ENCODE measurements around the gene DUSP8.
"Not testable (repeated sequence)": the region's sequence is repeated elsewhere in the genome, so short reads cannot be mapped to it uniquely, and the experiment has no call there.

The DUSP8 gene

DNA sequence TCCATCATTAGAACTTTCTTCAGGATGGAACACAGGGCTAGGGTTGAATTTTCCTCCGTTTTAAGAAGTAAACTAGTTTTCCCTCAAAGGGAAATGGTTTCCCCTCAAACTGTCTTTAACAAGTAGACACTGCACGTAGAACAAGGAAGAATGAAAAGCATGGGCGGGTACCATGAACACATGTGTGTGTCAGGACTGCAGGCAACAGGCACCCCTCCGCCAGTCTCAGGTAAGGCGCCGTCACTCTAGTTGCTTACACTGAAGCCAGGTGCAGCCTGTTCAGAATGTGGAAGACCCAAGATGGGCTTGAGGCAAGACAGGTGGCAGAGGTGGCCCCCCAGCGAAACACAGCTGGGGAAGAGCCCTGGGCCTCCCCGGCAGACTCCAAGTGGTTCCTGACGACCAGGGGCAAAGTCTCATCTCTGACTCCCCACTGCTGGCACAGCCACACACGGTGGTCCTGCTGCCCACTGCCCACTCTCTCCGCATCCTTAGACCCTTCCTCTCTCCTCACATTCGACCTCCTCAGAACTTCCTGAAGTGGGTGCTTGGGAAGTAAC, 60.1 kb downstream of the DUSP8 start:
- DNase-seq: no peak

DNA sequence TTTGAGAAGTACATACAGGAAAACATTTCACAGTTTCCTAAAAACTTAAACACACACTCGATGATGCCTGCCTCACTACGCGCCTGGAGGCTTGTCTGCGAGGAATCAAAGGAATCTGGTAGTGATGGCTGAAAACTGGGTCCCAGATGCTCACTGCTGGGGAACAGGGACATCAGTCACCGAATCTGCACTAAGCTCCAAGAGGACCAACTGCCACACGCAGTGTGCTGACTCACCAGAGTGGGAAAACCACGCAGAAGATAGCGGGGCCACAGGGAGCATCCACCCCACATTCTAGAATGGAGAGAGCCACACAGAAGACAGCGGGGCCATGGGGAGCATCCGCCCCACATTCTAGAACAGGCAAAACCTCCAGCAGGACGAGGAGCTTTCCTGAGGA, 61.1 kb downstream of the DUSP8 start:
- DNase-seq: no peak

GRCh38 chr11:1510351-1510750, 61.7 kb downstream of the DUSP8 start:
- DNase-seq: not testable (repeated sequence)

DNA sequence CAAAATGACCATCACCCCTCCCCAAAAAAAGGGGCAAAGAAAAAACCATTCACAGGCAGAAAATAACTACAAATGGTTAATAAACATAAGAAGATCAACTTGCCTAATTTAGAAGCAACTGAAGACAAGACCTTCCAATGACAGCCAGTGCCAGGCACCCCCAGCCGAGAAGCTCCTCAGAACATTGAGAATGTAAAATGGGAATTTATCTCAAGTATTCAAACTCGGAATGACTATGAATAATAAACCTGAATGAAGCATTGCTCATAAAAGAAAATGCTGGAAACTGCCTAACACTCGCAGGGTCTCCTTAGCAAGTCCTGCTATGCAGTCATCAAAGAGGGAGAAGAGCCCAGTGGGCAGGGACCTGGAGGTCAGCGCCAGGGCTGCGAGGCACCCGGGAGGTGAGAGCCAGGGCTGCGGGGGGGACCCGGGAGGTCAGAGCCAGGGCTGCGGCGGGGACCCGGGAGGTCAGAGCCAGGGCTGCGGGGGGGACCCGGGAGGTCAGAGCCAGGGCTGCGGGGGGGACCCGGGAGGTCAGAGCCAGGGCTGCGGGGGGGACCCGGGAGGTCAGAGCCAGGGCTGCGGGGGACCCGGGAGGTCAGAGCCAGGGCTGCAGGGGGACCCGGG, 62.3 kb downstream of the DUSP8 start:
- DNase-seq: no peak

GRCh38 chr11:1508986-1509385, 63.1 kb downstream of the DUSP8 start:
- DNase-seq: no peak

DNA sequence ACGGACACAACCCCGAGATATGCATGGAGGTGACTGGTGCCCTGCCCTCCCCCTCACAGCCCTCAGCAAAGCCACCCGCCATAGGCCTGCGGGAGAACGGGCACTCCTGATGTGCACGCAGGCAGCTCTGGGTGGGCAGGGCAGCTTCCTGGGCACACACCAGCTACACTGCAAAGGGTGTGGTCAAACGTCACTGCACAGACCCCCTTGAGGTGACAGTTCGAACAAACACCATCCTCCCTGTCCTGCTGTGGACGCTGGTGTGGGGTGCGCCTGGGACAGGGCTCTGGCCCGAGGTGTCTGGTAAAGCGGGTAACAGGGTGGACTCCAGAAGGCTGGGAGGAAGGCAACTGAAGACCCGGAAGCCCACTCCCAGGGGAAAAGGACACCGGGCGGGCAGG, 63.6 kb downstream of the DUSP8 start:
- no peak for DNase-seq

DNA sequence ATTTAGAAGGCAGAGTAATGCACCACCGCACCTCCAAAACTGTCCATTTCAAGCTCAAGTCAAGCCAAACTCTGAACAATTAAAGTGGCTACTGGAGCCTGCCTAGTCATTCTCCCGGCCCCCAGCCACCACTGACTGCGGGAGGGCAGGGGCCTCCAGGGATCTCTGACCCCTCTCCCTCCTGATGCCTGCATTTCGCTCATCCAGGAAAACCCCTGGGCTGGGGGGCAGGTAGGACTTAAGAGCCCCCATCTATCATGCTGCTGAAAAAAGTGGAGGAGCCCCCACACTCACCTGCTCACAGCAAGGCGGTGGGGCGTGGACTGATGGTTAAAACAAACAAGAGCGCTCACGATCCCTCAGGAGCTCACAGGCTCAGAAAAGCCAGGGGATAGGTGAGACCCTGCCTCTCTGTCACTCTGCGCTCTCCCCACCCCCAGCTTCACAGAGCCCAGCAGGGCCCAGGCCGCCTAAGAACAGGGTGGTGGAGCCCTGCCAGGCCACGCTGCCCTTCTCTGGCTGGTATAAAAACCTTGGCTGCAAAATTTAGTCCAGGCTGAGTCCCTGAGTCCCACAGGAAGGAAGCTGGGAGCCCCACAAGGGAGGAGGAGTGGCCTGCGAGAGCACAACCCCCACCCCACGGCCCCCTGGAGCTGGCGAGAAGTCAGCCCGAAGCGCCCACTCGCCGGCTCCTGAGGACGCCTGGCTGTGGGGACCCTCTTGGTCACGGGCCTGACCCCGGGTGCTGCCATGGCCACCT, 64.5 kb downstream of the DUSP8 start:
- DNase-seq: no peak

- no peak for DNase-seq
Observed at GRCh38 chr11:1506981-1507380, 65.1 kb downstream of the DUSP8 start.

GRCh38 chr11:1505480-1505879, 66.6 kb downstream of the DUSP8 start:
- no peak for DNase-seq

GRCh38 chr11:1504581-1505290, 67.3 kb downstream of the DUSP8 start:
- no peak for DNase-seq

DNA sequence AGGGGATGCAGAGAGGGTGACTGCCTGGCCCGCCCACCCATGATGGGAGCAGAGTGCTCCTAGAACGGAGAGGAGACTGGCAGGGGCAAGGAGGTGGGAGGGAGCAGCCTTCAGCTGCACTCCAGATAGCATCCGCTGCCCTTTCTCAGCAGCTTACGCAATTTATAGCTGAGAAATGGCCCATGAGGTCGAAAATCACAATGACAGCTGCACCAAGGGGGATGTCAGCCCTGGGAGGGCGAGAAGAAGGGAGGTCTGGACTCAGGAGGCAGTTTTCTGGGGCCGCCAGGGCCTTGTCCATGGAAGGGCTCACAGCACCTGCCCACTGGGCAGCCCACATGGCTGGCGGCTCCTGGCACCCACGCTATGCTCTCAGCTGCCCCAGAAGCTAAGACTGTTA, 67.9 kb downstream of the DUSP8 start:
- no peak for DNase-seq

All from AML-193 (cell line).